ENCODE data around the gene MANF.
"Not testable (repeated sequence)": the region's sequence is repeated elsewhere in the genome, so short reads cannot be mapped to it uniquely, and the experiment has no call there.

Gene MANF

DNA sequence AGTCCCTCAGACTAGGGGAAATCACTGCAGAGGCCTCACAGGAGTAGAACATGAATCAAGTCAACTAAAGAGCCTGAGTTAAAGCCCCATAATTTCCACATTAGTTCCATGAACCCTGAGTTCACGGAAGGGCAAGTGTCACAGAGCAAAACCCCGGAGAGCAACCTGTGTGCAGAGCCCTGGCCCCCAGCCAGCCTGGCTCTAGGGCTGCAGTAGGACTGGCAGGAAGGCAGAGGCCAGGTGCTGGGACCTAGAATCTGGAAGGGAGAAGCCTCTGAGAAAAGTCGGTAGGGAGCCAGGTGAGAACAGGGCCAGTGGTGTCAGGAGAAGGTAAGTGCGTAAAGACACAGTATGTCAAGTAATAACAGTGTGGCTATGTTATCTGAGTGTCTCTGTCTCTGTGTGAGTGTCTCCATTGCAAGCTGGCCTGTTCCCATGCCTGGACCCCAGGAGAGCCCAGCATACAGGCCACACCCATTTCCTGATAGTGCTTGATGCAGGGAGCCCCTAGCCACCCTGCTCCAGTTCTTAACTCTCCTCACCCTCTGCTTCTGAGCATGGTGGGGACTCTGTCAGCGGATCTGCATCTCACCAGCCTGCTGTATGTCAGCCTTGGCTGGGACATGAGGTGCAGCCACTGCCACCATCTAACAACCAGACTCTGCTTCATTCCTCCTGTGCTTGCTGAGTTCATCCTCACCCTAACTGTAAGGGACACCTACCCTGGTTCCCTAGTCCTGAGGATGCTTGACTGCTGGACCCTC, 11.3 kb upstream of the MANF start:
- no peak for DNase-seq

DNA sequence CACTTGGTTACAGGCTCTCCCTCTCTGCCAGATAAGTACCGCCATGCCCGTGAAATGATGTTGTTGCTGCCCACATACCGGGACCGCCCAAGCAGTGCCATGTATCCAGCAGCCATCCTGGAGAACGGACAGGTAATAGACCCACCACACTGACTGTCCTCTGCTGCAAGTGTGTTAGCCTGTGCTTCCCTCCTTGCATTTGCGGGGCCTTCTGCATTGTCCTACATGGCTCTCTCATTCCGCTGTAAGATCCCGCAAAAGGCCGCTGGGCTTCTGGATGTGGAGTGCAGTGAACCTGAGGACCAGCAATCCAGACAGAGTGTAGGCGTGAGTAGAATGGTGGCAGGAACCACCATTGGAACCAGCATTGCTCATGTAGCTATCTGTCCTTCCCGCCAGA, 10.6 kb upstream of the MANF start:
- no peak for DNase-seq

DNA sequence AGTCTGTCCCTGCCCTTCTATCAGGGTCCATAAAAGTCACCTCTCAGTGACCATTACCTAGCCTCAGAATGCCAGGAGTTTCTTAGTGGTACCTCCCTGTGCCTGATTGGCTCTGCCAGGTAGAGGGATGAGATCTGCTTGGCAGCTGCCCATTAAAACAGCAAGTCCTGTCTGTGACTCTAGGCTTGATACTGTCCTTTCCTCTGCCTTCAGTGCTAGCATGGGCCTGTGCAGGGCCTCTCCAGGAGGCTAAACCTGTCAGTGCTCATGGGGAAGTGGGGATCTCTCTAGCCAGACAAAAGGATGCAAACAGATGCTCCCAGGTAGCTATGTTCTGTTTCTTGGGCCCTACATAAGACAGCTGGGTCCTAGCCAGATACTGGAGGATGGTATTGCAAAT, 10.0 kb upstream of the MANF start:
- DNase-seq: no peak

DNA sequence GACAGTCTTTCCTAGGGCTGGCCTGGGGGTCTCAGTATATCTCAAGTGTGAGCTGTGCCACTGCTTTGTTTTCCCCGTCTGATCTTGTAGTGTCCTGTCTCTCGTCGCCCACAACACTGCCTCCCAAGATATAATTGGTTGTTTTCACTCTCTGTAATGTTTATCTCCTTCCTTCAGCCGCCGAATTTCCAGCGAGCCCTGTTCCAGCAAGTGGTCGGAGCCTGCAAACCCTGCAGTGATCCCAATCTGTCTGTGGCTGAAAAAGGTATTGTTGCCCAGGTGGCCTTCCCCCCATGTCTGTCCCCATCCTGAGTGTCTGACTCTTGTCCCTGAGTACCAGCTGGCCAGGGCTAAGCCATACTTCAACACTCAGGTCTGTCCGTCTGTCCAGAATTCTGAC, 9.5 kb upstream of the MANF start:
- no peak for DNase-seq

DNA sequence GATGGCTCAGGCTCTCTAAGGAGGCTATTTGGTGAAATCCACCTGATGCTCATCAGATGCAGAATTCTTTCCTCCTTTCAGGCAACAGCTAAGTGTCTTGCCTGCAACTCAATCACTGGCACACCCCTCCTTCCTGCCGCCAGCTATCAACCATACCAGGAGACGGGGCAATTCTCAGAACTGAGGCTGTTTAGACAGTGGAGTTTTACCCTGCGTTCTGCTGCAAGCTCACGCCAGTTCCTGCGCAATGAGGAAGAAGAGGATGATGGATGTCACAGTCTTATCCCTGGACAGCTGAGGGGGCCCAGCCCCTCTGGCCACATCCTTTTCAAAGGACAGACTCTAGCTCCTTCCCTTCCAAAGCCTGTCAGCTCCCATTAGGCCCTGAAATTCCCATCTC, 7.0 kb upstream of the MANF start:
- DNase-seq: peak in 1 of 2 donors; percentile 57

DNA sequence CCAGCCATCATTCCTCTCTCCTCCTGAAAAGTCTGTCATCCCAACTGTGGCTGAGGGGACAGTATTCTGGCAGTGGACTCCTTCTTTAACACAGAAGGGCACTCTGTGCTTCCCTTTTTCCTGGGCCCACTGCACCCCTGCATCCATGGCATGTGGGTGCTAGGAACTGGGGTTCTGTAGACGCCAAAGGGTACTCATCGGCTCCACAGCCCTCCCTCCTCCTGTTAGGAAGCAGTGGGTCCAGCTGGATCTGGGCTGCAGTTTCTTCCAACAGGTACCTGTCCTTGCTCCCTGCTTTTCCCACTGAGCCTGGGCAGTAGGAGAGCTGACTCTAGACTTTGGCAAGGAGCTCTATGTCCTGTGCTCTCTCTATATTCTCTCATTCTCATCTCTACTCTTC, 6.4 kb upstream of the MANF start:
- no peak for DNase-seq

DNA sequence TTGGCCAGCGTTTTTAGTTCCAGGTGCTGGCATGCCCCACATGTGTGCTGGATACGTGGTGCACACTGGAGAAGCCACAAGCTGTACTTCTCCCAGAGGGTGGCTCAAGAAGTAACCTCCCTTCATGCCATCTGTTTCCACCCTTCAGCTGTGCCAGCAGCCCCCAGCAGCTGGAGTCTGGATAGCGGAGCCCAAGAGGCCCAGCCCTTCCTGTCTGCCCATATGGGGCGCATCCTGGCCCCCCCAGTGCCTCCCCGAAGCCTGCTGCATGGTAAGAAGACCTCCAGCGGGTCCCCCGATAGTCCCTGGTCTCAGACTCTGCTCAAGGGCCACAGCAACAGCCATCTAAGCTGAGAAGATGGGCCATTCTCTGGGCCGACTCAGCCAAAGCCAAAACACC, 5.8 kb upstream of the MANF start:
- DNase-seq: peak in 1 of 2 donors; percentile 91

DNA sequence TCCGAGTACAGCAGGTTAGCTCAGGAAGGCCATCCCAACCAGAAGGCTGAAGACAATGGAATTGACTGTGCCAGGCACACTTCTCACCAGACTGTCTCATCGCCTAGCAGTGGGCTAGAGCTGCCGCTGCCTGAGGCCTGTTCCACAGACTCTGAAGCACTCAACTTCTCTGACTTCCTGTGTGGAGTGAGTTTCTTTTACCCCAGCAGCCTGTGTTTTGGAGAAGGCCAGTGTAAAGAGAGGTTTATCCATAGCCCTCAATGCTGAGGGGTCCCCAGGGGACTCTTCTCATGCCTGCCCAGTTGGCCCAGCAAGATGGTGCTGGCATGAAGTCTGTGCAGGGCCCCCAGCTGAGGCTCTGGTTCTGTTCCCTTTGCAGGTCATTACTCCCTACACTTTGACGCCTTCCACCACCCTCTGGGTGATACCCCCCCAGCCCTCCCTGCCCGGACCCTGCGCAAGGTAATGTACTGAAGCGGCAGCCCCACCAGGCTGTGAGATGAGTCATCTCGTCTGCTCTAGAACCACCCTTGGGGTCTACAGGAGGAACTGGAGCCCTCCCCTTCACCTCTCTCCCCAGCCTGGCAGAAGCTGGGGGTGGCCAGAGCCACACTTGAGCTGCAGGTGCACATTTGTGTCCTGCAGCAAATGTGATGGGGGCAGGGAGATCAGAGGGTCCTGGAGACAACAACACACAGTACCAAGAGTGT, 5.2 kb upstream of the MANF start:
- DNase-seq: peak in 1 of 2 donors; percentile 14

DNA sequence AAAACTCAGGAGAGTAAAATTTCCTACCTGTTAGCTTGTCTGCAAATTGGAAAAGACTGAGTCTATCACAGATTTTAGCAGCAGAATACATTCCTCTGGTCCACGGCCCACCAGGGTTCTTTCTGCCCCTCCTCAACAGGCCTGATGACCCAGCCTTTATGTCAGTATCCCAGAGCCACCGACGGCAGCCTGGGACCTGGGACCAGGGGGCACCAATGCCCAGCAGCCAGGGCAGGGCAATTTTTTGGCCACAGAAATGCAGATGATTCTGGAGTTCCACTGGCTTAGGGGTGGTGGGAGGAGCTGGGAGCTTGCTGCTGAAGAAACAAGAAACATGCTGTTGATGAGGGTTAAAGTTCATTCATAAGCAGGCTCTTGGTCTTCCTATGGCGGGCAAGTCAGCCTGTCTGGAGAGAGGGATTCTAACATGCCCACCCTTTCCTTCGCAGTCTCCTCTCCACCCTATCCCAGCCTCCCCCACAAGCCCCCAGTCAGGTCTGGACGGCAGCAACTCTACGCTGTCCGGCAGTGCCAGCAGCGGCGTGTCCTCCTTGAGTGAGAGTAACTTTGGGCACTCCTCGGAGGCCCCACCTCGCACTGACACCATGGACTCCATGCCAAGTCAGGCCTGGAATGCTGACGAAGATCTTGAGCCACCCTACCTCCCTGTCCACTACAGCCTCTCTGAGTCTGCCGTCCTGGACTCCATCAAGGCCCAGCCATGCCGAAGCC, 4.3 kb upstream of the MANF start:
- no peak for DNase-seq

DNA sequence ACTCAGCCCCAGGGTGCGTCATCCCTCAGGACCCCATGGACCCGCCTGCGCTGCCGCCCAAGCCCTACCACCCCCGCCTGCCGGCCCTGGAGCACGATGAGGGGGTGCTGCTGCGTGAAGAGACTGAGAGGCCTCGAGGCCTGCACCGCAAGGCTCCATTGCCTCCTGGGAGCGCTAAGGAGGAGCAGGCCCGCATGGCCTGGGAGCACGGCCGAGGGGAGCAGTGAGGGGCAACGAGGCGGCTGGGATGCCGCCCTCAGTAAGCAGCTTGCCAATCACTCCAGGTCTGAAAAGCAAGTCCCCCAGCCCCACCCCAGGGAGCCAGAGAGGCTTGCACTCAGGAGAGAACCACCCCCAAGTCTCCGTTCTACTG, 3.8 kb upstream of the MANF start:
- no peak for DNase-seq

DNA sequence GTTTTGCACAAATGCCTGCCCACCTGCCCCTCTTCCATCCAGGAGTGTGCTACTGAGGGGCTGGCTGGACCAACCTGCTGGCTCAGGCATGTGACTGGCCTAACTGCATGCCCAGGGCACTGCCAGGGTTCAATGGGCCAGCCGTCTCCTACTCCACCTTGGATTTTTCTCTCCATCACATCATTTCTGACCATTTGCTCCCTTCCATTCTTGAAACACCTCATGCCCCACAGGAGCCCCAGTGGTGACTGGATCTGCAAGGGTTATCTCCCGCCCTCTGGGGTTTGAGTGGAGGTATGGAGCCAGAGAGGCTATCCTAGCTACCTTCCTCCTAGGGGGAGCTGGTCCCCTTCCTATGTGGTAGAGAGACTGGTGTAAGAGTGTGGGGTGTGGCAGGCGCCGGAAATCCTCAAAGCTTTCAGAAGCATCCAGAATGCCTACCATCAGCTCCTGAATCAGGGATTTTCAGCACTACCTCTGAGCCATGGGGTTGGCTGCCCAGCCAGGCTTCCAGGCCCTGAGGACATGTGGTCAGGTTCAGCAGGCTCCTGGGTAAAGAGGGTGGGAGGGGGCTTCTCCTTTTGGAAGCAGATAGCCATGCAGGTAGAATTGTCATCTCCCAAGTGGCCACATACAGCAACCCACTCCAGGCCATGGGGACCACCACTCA, 2.9 kb upstream of the MANF start:
- no peak for DNase-seq

DNA sequence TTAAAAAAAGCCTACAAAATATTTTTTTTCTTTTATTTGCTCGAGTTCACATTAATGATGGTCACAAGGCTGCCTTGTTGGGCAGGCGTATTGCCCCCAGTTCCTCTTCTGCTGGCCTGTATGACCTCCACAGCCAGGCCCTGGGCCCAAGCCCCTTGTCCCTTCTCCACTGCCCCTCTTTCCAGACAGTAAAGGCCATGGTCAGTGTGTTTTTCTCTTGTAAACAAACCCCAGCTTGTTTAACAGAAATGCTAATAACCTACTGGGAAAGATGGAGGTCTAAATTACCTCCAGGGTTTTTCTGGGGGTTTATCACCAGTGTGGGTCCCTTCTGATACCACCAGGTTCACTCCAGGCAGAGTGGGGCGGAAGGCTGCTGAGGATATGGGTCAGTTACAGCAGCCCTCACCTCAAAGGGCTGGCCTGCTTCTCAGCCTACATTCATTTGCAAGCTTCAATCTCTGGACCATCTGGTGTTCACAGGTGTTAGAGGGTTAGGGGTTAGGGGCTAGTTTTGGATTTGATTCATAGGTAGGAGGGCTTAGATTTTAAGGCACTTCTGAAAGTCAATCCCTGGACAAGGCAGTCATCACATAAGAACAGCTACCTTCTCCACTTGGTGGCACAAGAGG, 2.0 kb upstream of the MANF start:
- DNase-seq: no peak

DNA sequence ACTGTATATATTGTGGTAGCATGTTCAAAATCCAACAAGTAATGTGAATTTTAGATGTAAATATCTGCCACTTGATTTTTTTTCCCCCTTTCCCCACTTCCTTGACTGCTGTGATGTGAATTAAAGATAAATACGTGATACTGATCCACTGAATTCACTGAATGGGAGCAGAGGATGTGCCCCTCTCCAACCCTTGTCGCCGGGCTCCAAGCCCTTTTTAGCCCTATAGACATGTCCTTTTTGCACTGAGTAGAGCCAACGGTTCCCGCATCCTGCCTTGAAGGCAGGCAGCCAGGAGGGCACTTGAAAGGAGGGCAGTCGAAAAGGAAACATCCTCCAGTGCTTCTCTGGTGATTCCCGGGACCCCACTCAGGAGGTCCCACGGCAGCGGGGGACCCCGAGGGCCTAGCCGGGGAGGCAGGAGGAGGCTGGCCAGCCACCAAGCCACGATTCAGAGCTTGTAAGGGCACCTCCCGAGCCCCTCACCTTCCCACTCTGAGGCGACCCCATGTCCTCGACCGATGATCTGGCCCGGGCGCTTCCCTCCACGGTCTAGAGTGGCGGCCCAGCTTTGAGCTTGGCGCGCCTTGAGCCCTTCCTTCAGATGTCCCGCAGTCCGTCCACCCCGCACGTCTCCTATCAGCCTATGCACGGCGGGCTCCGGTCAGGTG, 901 bp upstream of the MANF start:
- DNase-seq: no peak

DNA sequence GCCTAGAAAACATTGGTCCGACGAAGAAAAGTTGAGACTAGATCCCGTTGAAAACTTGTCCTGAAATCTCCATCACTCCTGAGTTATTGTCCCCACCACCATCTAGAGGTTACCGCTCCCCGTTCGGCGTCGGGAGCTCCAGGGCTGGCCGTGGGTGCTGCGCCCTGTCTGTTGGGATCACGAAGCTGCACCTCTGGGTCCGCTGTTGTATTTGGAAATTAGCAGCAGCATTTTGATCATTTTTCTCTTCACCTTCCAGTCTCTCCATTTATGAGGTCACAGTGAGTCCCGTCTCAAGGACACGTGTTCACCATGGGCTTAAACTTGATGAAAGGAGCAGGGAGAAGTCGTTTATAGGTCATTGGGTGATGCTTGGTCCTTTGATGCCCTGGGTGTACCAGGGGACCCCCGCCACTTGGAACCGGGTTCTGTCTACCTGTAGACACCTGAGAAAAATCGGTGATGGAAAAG, 565 bp downstream of the MANF start:
- DNase-seq: no peak

DNA sequence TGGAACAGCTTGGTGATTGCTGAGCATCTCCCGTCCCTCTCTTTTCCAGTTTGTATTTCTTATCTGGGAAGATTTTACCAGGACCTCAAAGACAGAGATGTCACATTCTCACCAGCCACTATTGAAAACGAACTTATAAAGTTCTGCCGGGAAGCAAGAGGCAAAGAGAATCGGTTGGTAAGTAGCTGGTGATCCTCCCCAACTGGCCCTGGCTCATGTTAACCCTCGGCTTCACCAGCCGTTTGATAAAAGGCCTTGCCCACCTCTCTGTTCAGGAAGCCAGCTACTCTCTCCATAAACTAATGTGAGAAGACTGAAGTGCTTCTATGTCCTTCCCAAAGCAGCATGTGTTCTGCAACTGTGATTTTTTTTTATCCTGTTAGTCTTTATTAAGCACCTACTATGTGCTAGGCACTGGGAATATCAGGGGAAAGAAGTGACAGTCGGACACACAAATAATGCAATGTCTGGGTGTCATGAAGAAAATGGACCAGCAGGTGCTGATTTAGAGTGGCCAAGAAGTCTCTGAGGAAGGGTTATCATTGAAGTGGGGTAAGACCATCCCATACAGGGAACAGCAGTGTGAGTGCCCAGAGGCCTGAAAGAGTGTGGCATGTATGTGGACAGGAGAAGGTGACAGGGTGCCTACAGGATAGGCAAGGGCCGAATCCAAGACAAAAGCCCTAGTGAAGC, 1.2 kb downstream of the MANF start:
- DNase-seq: no peak

DNA sequence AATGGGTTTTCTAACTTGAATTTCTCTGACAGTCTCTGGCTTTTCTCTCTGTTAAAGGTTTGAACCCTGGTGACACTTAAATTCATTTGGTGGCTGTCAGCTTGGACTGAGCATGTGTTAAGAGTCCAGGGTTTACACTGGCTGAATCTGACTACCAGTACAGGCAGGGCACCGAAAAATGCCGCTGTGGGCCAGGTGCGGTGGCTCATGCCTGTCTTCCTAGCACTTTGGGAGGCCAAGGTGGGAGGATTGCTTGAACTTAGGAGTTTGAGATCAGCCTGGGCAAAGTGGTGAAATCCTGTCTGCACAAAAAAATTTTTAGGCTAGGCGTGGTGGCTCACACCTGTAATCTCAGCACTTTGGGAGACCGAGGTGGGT, 1.8 kb downstream of the MANF start:
- no peak for DNase-seq

DNA sequence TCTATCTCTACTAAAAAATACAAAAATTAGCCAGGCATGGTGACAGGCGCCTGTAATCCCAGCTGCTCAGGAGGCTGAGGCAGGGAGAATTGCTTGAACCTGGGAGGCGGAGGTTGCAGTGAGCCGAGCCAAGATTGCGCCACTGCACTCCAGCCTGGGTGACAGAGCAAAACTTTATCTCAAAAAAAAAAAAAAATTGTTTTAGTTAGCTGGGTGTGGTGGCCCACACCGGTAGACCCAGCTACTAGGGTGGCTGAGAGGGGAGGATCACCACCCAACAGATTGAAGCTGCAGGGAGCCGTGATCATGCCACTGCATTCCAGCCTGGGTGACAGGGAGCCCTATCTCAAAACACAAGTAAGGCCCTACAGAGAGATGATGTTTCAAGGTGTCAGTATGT, 2.2 kb downstream of the MANF start:
- DNase-seq: not testable (repeated sequence)

DNA sequence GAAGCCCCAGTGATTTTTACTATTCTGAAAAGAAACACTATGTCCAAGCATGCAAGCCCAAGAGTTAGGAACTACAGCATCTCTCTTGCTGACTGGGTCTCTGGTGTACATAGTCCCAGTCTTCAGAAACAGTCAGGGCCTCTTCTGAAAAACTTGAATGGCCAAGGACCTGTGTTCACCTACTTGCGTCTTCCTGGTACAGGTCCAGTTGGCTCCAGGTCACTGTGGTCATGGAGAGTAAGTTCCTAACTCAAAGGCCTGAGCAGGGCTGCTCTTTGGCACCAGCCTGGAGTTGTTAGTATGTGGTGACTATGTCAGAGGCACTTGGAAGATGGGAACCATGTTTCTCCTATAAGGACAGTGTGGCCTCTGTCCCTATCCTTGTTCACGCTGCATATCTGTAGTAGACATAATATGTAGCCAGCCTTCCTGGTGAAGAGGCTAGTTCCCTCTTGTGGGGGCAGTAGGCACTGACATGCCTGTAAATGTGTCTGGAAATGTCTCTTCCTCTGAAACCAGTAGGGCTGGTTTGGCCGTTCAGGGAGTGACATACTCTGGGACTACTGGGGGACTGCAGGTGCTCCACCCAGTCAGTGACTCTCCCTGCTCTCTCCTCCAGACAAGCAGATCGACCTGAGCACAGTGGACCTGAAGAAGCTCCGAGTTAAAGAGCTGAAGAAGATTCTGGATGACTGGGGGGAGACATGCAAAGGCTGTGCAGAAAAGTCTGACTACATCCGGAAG, 3.4 kb downstream of the MANF start:
- peak in 1 of 2 donors; percentile 6 for DNase-seq

DNA sequence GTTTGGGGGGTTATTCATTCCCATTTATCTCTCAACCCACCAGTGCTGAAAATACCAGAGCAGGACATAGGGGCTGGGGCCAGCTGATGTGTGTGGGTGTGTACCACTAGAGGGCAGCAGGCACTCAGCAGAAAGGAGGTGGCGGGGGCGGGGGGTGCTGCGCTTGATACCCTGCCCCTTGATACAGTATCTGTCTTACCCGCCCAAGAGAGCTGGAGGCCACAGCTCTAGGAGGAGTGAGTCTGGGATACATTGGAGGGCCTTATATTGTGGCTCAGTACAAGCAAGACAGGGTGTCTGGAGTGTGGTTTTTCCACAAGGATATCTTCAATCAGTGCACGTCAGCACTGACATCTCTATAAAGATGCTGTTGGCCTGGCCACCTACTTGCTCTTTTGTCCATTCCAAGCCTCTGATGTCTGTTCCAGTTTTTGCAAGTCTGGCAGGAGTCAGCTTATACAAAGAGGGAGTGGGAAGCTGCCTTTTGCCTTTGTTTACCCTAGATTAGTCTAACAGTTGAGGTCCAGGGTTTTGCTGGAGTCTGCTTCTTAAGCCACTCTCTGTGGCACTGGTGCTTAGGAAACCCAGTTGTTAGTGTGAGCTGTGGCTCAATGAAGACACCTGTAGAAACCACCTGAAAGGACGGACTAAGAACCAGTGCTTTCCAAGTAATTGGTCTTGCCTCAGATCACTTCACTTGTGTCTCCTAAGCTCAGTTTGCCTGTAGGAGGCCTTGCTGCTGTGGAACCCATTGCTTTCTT, 4.5 kb downstream of the MANF start:
- peak in 1 of 2 donors; percentile 49 for DNase-seq
